ENCODE results near the gene SPATA46. TPM values are rescaled to one million over a fixed set of nuclear protein-coding genes. Genes with fewer than 3 reads are reported as not detected.

SPATA46 gene
- total and polyA plus RNA-seq, 2 experiments from 2014 or later: not detected

GRCh38 chr1:162391790-162392563 is 15.3 kb upstream of the SPATA46 start:
- H4K20me1 ChIP-seq (replicated peaks; ENCODE audit: insufficient read depth): no peaks in the 10 kb centered on the region
- Mint-ChIP-seq H3K27ac (no peak overlapping the region; the same call in 1 of the 2 replicates), H3K9me3 (no peaks in the 10 kb centered on the region), H3K4me3 (no peak overlapping the region), H3K27me3 (ENCODE audit: insufficient read depth, low read depth, poor library complexity) (peaks cover 5% of the 10 kb centered on the region), H3K4me1 (peaks cover 33% of the 10 kb centered on the region), H3K36me3 (ENCODE audit: low read depth) (no peaks in the 10 kb centered on the region)
- no peak overlapping the region for H3K27ac ChIP-seq (ENCODE audit: low read depth)
- no peak overlapping the region for H3K4me2 ChIP-seq
- TF ChIP-seq REST (IDR thresholded peaks at IDR 0.05; ENCODE audit: unreplicated experiment) (no peak), JUNB (IDR thresholded peaks at IDR 0.05; ENCODE audit: unreplicated experiment) (no peak), ZNF331 (CRISPR knock-in tag; IDR thresholded peaks at IDR 0.05; ENCODE audit: low read depth) (no peak), STAT1 (IDR thresholded peaks at IDR 0.05; ENCODE audit: unreplicated experiment) (no peak)
- TF ChIP-seq, protein P1, sequence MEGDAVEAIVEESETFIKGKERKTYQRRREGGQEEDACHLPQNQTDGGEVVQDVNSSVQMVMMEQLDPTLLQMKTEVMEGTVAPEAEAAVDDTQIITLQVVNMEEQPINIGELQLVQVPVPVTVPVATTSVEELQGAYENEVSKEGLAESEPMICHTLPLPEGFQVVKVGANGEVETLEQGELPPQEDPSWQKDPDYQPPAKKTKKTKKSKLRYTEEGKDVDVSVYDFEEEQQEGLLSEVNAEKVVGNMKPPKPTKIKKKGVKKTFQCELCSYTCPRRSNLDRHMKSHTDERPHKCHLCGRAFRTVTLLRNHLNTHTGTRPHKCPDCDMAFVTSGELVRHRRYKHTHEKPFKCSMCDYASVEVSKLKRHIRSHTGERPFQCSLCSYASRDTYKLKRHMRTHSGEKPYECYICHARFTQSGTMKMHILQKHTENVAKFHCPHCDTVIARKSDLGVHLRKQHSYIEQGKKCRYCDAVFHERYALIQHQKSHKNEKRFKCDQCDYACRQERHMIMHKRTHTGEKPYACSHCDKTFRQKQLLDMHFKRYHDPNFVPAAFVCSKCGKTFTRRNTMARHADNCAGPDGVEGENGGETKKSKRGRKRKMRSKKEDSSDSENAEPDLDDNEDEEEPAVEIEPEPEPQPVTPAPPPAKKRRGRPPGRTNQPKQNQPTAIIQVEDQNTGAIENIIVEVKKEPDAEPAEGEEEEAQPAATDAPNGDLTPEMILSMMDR (conservative IDR thresholded peaks at IDR 0.05; ENCODE audit: low read depth in 2 of 2): peak; percentile 84 to 88
- DNase-seq (ENCODE audit: low spot score) (peak; percentile 67), ATAC-seq (peak; percentile 59)
- no peaks in the 10 kb centered on the region for H3F3A ChIP-seq (replicated peaks; ENCODE audit: low read depth)
- no peaks in the 10 kb centered on the region for H3K27me3 ChIP-seq (ENCODE audit: insufficient read depth)
- H2AFZ ChIP-seq: no peak overlapping the region
- H3K4me1 ChIP-seq (ENCODE audit: insufficient read depth): peaks cover 4% of the 10 kb centered on the region; the same call in 1 of the 2 replicates
- no peaks in the 10 kb centered on the region for H3K9me2 ChIP-seq (ENCODE audit: insufficient read depth)
- no peak overlapping the region for H3K4me3 ChIP-seq
- H3K79me2 ChIP-seq (replicated peaks; ENCODE audit: insufficient read depth): no peaks in the 10 kb centered on the region
- H3K36me3 ChIP-seq (ENCODE audit: insufficient read depth): no peaks in the 10 kb centered on the region

GRCh38 chr1:162390396-162391185 is 13.9 kb upstream of the SPATA46 start:
- no peak overlapping the region for H3K27ac ChIP-seq (ENCODE audit: low read depth)
- no peaks in the 10 kb centered on the region for H3K9me3 Mint-ChIP-seq
- H3K4me3 Mint-ChIP-seq: no peak overlapping the region
- peaks cover 33% of the 10 kb centered on the region for H3K4me1 Mint-ChIP-seq
- no peak overlapping the region for H2AFZ ChIP-seq
- no peak for ATAC-seq
- H3K27me3 ChIP-seq (ENCODE audit: insufficient read depth): no peaks in the 10 kb centered on the region
- no peaks in the 10 kb centered on the region for H3K36me3 ChIP-seq (ENCODE audit: insufficient read depth)
- peaks cover 4% of the 10 kb centered on the region; the same call in 1 of the 2 replicates for H3K4me1 ChIP-seq (ENCODE audit: insufficient read depth)
- no peaks in the 10 kb centered on the region for H4K20me1 ChIP-seq (replicated peaks; ENCODE audit: insufficient read depth)
- no peaks in the 10 kb centered on the region for H3F3A ChIP-seq (replicated peaks; ENCODE audit: low read depth)
- H3K27ac Mint-ChIP-seq: no peak overlapping the region
- peaks cover 9% of the 10 kb centered on the region for H3K27me3 Mint-ChIP-seq (ENCODE audit: insufficient read depth, low read depth, poor library complexity)
- no peak for DNase-seq (ENCODE audit: low spot score)
- no peaks in the 10 kb centered on the region for H3K36me3 Mint-ChIP-seq (ENCODE audit: low read depth)
- H3K9me2 ChIP-seq (ENCODE audit: insufficient read depth): no peaks in the 10 kb centered on the region
- no peaks in the 10 kb centered on the region for H3K79me2 ChIP-seq (replicated peaks; ENCODE audit: insufficient read depth)
- H3K4me3 ChIP-seq: no peak overlapping the region
- no peak overlapping the region for H3K4me2 ChIP-seq
- no peak for TF ChIP-seq EZH2 (IDR thresholded peaks at IDR 0.05; ENCODE audit: low read depth, unreplicated experiment)
- TF ChIP-seq ZNF114 (CRISPR knock-in tag; IDR thresholded peaks at IDR 0.05): no peak
- no peak for TF ChIP-seq JUNB (IDR thresholded peaks at IDR 0.05; ENCODE audit: unreplicated experiment)
- no peak for TF ChIP-seq POLR2AphosphoS5 (IDR thresholded peaks at IDR 0.05; ENCODE audit: low read depth)
- no peak for TF ChIP-seq ZNF331 (CRISPR knock-in tag; IDR thresholded peaks at IDR 0.05; ENCODE audit: low read depth)
- TF ChIP-seq CREB1 (CRISPR knock-in tag; IDR thresholded peaks at IDR 0.05; ENCODE audit: low read depth): no peak
- TF ChIP-seq STAT1 (IDR thresholded peaks at IDR 0.05; ENCODE audit: unreplicated experiment): no peak
- no peak for TF ChIP-seq REST (IDR thresholded peaks at IDR 0.05; ENCODE audit: unreplicated experiment)
